T-cell (primary cell): Measurements from ENCODE around the gene SCN10A. TPM values are rescaled to one million over a fixed set of nuclear protein-coding genes. Genes with fewer than 3 reads are reported as not detected.

ENCODE experiments used
- ATAC-seq, 4 experiments: fragments of 200-7000 bp in 3 of 4; fragments of 150-1000 bp in 1 of 4; cut with Tn5 transposase; replicated peaks in 1 of 4; 1 replicate in 3 of 4; 2 replicates in 1 of 4; pipeline ENCODE4 v1.10.0; 2021; ENCODE audit warnings: moderate library complexity in 3 of 4, mild to moderate bottlenecking in 2 of 4, moderate number of reproducible peaks in 1 of 4
- CTCF ChIA-PET, 2 donors: fragments of 300-600 bp; sonication (Branson Sonifier 250); formaldehyde crosslinking; loops; one replicate each; lab custom pipeline; 2022; ENCODE audit warnings: antibody characterized with exemption in 2 of 2; lab: Charles Lee
- POLR2A ChIA-PET, 2 donors: fragments of 300-600 bp; sonication (Branson Sonifier 250); formaldehyde crosslinking; loops; one replicate each; lab custom pipeline; 2022; ENCODE audit warnings: antibody characterized with exemption in 2 of 2; lab: Charles Lee
- DNase-seq, 35 experiments: peaks; one replicate each; pipeline versions ENCODE4 v3.0.0 to v3.0.0-alpha.2; 2013 to 2023
- H3K27ac ChIP-seq: one replicate; pipeline ENCODE4 v1.5.1; 2013; ENCODE audit warnings: low read length
- H3K27me3 ChIP-seq, 2 experiments: replicated peaks in 1 of 2; 1 replicate in 1 of 2; 2 replicates in 1 of 2; pipeline versions ENCODE4 v1.6.1 to v1.7.0; 2013; ENCODE audit warnings: low read length in 1 of 2, mixed read lengths in 1 of 2; ENCODE audit not compliant: control insufficient read depth in 2 of 2, insufficient read depth in 2 of 2; ENCODE audit errors: extremely low read depth in 1 of 2
- H3K36me3 ChIP-seq, 2 donors: 1 replicate in 1 of 2; 2 replicates in 1 of 2; pipeline versions ENCODE4 v1.6.1 to v1.7.0; 2013; ENCODE audit warnings: low read length in 1 of 2; ENCODE audit not compliant: control insufficient read depth in 2 of 2, insufficient read depth in 1 of 2; ENCODE audit errors: extremely low read depth in 1 of 2
- H3K4me1 ChIP-seq, 2 experiments: 1 replicate in 1 of 2; 2 replicates in 1 of 2; pipeline versions ENCODE4 v1.6.1 to v1.7.0; 2013; ENCODE audit warnings: low read length in 2 of 2, mixed read lengths in 1 of 2; ENCODE audit not compliant: insufficient read depth in 2 of 2, control insufficient read depth in 1 of 2; ENCODE audit errors: extremely low read depth in 1 of 2
- H3K4me3 ChIP-seq, 2 donors: 1 replicate in 1 of 2; 2 replicates in 1 of 2; pipeline versions ENCODE4 v1.5.1 to v1.7.0; 2013; ENCODE audit warnings: mild to moderate bottlenecking in 2 of 2, low read length in 1 of 2, moderate library complexity in 1 of 2; ENCODE audit not compliant: control insufficient read depth in 1 of 2; ENCODE audit errors: extremely low read depth in 1 of 2
- H3K9me3 ChIP-seq: 2 replicates; pipeline ENCODE4 v1.7.0; 2013
- H3K27ac Mint-ChIP-seq, 2 donors: one replicate each; pipeline ENCODE4 v1.8.0; 2020 to 2021; ENCODE audit warnings: mild to moderate bottlenecking in 2 of 2, mixed read lengths in 2 of 2
- H3K27me3 Mint-ChIP-seq, 2 donors: one replicate each; pipeline ENCODE4 v1.8.0; 2021 to 2022; ENCODE audit warnings: mixed read lengths in 2 of 2
- H3K36me3 Mint-ChIP-seq: one replicate; pipeline ENCODE4 v1.8.0; 2021; ENCODE audit warnings: mixed read lengths
- H3K4me1 Mint-ChIP-seq, 3 donors: one replicate each; pipeline ENCODE4 v1.8.0; 2020 to 2022; ENCODE audit warnings: mixed read lengths in 3 of 3, mild to moderate bottlenecking in 1 of 3
- H3K4me3 Mint-ChIP-seq, 3 donors: one replicate each; pipeline ENCODE4 v1.8.0; 2020 to 2022; ENCODE audit warnings: mild to moderate bottlenecking in 3 of 3, mixed read lengths in 3 of 3, moderate library complexity in 3 of 3
- H3K9me3 Mint-ChIP-seq, 3 donors: one replicate each; pipeline ENCODE4 v1.8.0; 2020 to 2022; ENCODE audit warnings: mixed read lengths in 3 of 3
- WGBS: methylation state at CpG from one replicate; pipeline ENCODE4 v1.1.5; 2013; ENCODE audit warnings: missing lambda C conversion rate; ENCODE audit not compliant: insufficient coverage; 5-methylcytosine and 5-hydroxymethylcytosine counted together
- total RNA-seq, 35 experiments: library from RNA in 6 of 35; stranded (reverse) in 6 of 35; fragments of 120-200 nt in 1 of 35; gene quantifications; one replicate each; pipeline versions ENCODE4 v1.2.1 to v1.2.4 and lab custom pipeline; 2013 to 2026

SCN10A gene
- total RNA-seq, 5 donors from 2014 or later (not counting 1 experiment from before 2014, with no cell fraction given), result not detected

DNA sequence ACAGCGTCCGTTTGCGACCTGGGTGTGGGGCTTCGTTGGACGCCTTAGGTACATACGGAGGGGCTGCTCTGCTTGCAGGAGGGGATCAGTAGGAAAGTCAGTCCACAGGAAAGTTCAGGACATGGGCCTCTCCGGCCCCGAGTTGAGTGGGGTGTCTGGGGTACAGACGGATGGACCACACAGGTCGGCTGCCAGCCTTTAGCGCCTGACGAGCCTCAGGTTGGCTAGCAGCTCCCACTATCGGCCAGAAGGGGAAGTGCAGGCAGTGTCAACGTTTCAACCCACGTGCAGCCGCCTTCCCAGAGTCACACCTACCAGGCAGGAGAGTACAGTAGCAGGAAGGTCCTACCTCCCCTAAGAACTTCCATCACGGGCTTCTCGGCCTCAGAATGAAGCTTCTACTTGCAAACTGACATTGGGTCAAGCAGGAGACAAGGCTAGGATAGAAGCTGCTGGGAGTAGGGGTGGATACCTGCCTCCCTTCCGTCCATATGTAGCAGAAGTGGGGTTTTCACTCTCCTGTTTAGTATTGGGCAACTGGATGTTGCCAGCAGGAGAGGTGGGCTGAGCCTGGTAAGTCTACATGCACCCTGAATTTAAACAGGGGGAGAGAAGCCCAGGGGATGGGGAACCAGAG lies 164.7 kb downstream of the SCN10A start:
- 20% methylated on average over 13 of the region's 19 CpGs for whole genome bisulfite sequencing
- POLR2A ChIA-PET, result no interaction called here
- no peak overlapping the region for H3K27ac ChIP-seq
- Mint-ChIP-seq H3K27me3 (peaks cover 13 to 21% of the 10 kb centered on the region in 2 donors), H3K9me3 (no peaks in the 10 kb centered on the region), H3K4me3 (peak overlapping the region in 2 of 3 donors; percentile 25 to 49), H3K4me1 (peaks cover 4 to 9% (median 9%) of the 10 kb centered on the region in 3 donors), H3K27ac (no peak overlapping the region), H3K36me3 (no peaks in the 10 kb centered on the region)
- H3K4me1 ChIP-seq, result peaks cover 0 to 30% of the 10 kb centered on the region in 2 experiments
- no peaks in the 10 kb centered on the region for H3K9me3 ChIP-seq
- no peaks in the 10 kb centered on the region for H3K36me3 ChIP-seq
- peaks cover 2 to 60% of the 10 kb centered on the region in 2 experiments for H3K27me3 ChIP-seq
- H3K4me3 ChIP-seq, result no peak overlapping the region
- DNase-seq (peak; percentile 34 to 85 (median 53)), ATAC-seq (peak; percentile 54 to 72 (median 58))
- CTCF ChIA-PET, result interaction anchor here (0.8 to 2.9 kb wide), 9 partner anchors 9 to 159 kb away, joined by 3 to 17 read pairs (median 5); partner anchors contain the start of gene EXOG (in 1 of the 2)

- ATAC-seq, result no peak
- peak in 2 of 35 experiments; percentile 15 to 28 for DNase-seq
- Mint-ChIP-seq H3K36me3 (no peaks in the 10 kb centered on the region), H3K9me3 (no peaks in the 10 kb centered on the region), H3K27ac (no peak overlapping the region), H3K4me1 (peaks cover 4 to 9% (median 5%) of the 10 kb centered on the region in 3 donors), H3K27me3 (peaks cover 8 to 15% of the 10 kb centered on the region in 2 donors), H3K4me3 (no peak overlapping the region)
- 77% methylated on average over 10 of the region's 14 CpGs for WGBS
- peaks cover 2 to 63% of the 10 kb centered on the region in 2 experiments for H3K27me3 ChIP-seq
- no peaks in the 10 kb centered on the region for H3K9me3 ChIP-seq
- H3K27ac ChIP-seq, result no peak overlapping the region
- peaks cover 0 to 27% of the 10 kb centered on the region in 2 experiments for H3K4me1 ChIP-seq
- ChIA-PET POLR2A (no interaction called here), CTCF (interaction anchor here (0.8 to 2.9 kb wide), 7 partner anchors 8 to 155 kb away, joined by 3 to 17 read pairs (median 6); partner anchors contain the start of gene EXOG (in 1 of the 2))
- no peaks in the 10 kb centered on the region for H3K36me3 ChIP-seq
- peak overlapping the region in 1 of 2 donors; percentile 66 for H3K4me3 ChIP-seq
These were observed 165.6 kb downstream of the SCN10A start for GRCh38 chr3:38650248-38650951.

- Histone ChIP-seq H3K4me1 (peaks cover 0 to 27% of the 10 kb centered on the region in 2 experiments), H3K4me3 (peak within 1 kb of the TSS; percentile 43 to 66), H3K27me3 (peaks cover 2 to 70% of the 10 kb centered on the region in 2 experiments), H3K9me3 (no peaks in the 10 kb centered on the region), H3K36me3 (no peaks in the 10 kb centered on the region), H3K27ac (no peak within 1 kb of the TSS)
- DNase-seq (peak in 22 of 35 experiments; percentile 14 to 65 (median 26)), ATAC-seq (peak; percentile 77 to 87 (median 84))
- WGBS, result 1% methylated on average over 76 of the region's 76 CpGs
- ChIA-PET CTCF (no interaction called here), POLR2A (no interaction called here)
- peaks cover 4 to 9% (median 5%) of the 10 kb centered on the region in 3 donors for H3K4me1 Mint-ChIP-seq
- H3K4me3 Mint-ChIP-seq, result peak within 1 kb of the TSS in 2 of 3 donors; percentile 70 to 71
- H3K9me3 Mint-ChIP-seq, result no peaks in the 10 kb centered on the region
- peaks cover 8 to 18% of the 10 kb centered on the region in 2 donors for H3K27me3 Mint-ChIP-seq
- H3K36me3 Mint-ChIP-seq, result no peaks in the 10 kb centered on the region
- peak within 1 kb of the TSS in 1 of 2 donors; percentile 30 for H3K27ac Mint-ChIP-seq
These were observed 166.3 kb downstream of the SCN10A start, which contains the start of gene SCN5A for GRCh38 chr3:38649500-38650247. TSS of gene SCN5A (minus strand) at chr3:38649687. CDS start at chr3:38633307, 16,380 bp downstream.

DNA sequence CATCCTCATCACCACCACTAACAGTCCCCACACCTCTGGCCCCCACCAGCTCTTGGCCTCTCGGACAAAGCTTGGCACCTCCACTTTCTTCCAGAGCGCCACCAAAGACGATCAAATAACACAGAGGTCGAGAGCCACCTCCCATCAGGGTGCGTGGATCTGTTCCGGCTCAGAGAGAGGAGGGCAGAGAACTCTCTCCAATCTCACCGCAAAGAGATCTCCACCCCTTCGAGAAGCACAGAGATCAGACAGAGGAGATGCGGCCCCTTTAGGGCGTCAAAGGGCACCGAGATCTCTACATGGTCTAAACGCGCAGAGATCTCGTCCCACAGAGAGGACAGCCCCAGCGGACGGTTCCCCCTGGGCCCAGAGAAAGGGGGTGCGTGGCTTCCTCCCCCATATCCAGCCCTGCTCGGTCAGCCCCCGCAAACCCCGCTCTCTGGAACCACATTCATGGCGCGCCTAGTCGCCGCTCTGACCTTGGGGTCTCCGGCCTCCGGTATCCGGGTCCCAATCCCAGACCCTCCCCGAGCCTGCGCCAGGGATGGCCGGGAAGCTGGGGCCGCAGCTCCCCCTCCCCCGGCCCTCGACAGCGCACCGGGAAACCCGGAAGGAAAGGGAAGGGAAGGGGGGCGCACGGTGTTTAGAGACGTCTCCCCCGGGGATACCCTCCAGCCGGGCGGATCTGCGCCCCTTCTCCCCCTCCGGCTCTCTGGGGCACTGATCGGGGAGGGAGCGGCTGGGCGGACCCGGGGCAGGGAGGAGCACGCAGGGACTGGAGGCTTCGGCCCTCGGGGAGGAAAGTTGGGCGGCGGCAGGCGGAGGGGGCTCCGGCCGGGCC lies 167.1 kb downstream of the SCN10A start:
- peaks cover 0 to 27% of the 10 kb centered on the region in 2 experiments for H3K4me1 ChIP-seq
- no peaks in the 10 kb centered on the region for H3K36me3 ChIP-seq
- WGBS, result 12% methylated on average over 45 of the region's 56 CpGs
- DNase-seq, result peak in 2 of 35 experiments; percentile 7 to 14
- peaks cover 2 to 76% of the 10 kb centered on the region in 2 experiments for H3K27me3 ChIP-seq
- CTCF ChIA-PET, result interaction anchor here in 1 of 2 donors (0.9 kb wide), 1 partner anchor 127 kb away, joined by 3 read pairs; no protein-coding TSS in a partner anchor
- Mint-ChIP-seq H3K4me1 (peaks cover 4 to 9% (median 5%) of the 10 kb centered on the region in 3 donors), H3K9me3 (no peaks in the 10 kb centered on the region), H3K36me3 (no peaks in the 10 kb centered on the region), H3K27me3 (peaks cover 8 to 25% of the 10 kb centered on the region in 2 donors), H3K4me3 (peak overlapping the region in 2 of 3 donors; percentile 70 to 71), H3K27ac (peak overlapping the region in 1 of 2 donors; percentile 30)
- peak overlapping the region; percentile 43 to 58 for H3K4me3 ChIP-seq
- POLR2A ChIA-PET, result no interaction called here
- H3K27ac ChIP-seq, result no peak overlapping the region
- no peaks in the 10 kb centered on the region for H3K9me3 ChIP-seq
- peak; percentile 4 to 10 (median 6) for ATAC-seq

GRCh38 chr3:38648024-38648658 lies 167.9 kb downstream of the SCN10A start:
- peaks cover 0 to 27% of the 10 kb centered on the region in 2 experiments for H3K4me1 ChIP-seq
- H3K9me3 Mint-ChIP-seq, result no peaks in the 10 kb centered on the region

More at GRCh38 chr3:38648024-38648658, 167.9 kb downstream of the SCN10A start:
- Histone ChIP-seq H3K27me3 (peaks cover 2 to 79% of the 10 kb centered on the region in 2 experiments), H3K27ac (no peak overlapping the region), H3K36me3 (no peaks in the 10 kb centered on the region), H3K4me3 (no peak overlapping the region), H3K9me3 (no peaks in the 10 kb centered on the region)
- Mint-ChIP-seq H3K36me3 (no peaks in the 10 kb centered on the region), H3K4me3 (peak overlapping the region in 2 of 3 donors; percentile 70 to 71), H3K4me1 (peaks cover 4 to 9% (median 5%) of the 10 kb centered on the region in 3 donors), H3K27ac (no peak overlapping the region), H3K27me3 (peaks cover 4 to 20% of the 10 kb centered on the region in 2 donors)
- 96% methylated on average over 5 of the region's 7 CpGs for WGBS
- ATAC-seq (no peak), DNase-seq (no peak)
- CTCF ChIA-PET, result interaction anchor here in 1 of 2 donors (0.9 to 1.6 kb wide), 3 partner anchors 7 to 126 kb away, joined by 3 to 4 read pairs (median 3); no protein-coding TSS in a partner anchor
- POLR2A ChIA-PET, result no interaction called here
